Endometrium (tissue), 2 donors: Measurements from ENCODE around the gene AMOTL1.
"Not testable (repeated sequence)": the region's sequence is repeated elsewhere in the genome, so short reads cannot be mapped to it uniquely, and the experiment has no call there.

Experiments
- FAIRE-seq: peaks from 2 replicates; lab custom pipeline; 2012; peaks lifted over from hg19 to GRCh38; lab: Jason Lieb, UNC
- donor health status: control.
- donor health status: control.

AMOTL1 gene

GRCh38 chr11:94883878-94884277 is 115.7 kb downstream of the AMOTL1 start:
- no peak for FAIRE-seq

- no peak for FAIRE-seq
These were observed 116.2 kb downstream of the AMOTL1 start for GRCh38 chr11:94884376-94884775.

- FAIRE-seq = no peak
These were observed 117.0 kb downstream of the AMOTL1 start for GRCh38 chr11:94885133-94885532.

GRCh38 chr11:94885581-94885980 is 117.4 kb downstream of the AMOTL1 start:
- no peak for FAIRE-seq

GRCh38 chr11:94888204-94888603 is 120.0 kb downstream of the AMOTL1 start:
- FAIRE-seq = no peak

GRCh38 chr11:94895451-94895850 is 127.3 kb downstream of the AMOTL1 start:
- FAIRE-seq = no peak

- FAIRE-seq = no peak
These were observed 127.8 kb downstream of the AMOTL1 start for GRCh38 chr11:94895971-94896370.

GRCh38 chr11:94897330-94897768 is 129.2 kb downstream of the AMOTL1 start:
- no peak for FAIRE-seq

GRCh38 chr11:94907226-94907625 is 139.1 kb downstream of the AMOTL1 start:
- FAIRE-seq = no peak

- no peak for FAIRE-seq
These were observed 141.2 kb downstream of the AMOTL1 start for GRCh38 chr11:94909371-94909820.

GRCh38 chr11:94910270-94910669 is 142.1 kb downstream of the AMOTL1 start:
- FAIRE-seq = no peak

GRCh38 chr11:94910779-94911178 is 142.6 kb downstream of the AMOTL1 start:
- peak; percentile 86 for FAIRE-seq

GRCh38 chr11:94912806-94913205 is 144.7 kb downstream of the AMOTL1 start:
- no peak for FAIRE-seq

- not testable (repeated sequence) for FAIRE-seq
These were observed 145.7 kb downstream of the AMOTL1 start for GRCh38 chr11:94913718-94914394.

- FAIRE-seq = no peak
These were observed 152.2 kb downstream of the AMOTL1 start for GRCh38 chr11:94920311-94920710.

- FAIRE-seq = no peak
These were observed 154.3 kb downstream of the AMOTL1 start for GRCh38 chr11:94922321-94923003.

- FAIRE-seq = no peak
These were observed 154.8 kb downstream of the AMOTL1 start for GRCh38 chr11:94923004-94923334.

GRCh38 chr11:94924171-94924572 is 156.0 kb downstream of the AMOTL1 start:
- no peak for FAIRE-seq

GRCh38 chr11:94924612-94925011 is 156.5 kb downstream of the AMOTL1 start:
- FAIRE-seq = no peak

GRCh38 chr11:94925422-94926270 is 157.5 kb downstream of the AMOTL1 start:
- FAIRE-seq = no peak

GRCh38 chr11:94926271-94926625 is 158.1 kb downstream of the AMOTL1 start:
- FAIRE-seq = no peak
